ENCODE data around the gene FHOD3. TPM values are rescaled to one million over a fixed set of nuclear protein-coding genes. Genes with fewer than 3 reads are reported as not detected.

FHOD3 gene
- total and polyA plus RNA-seq, 2 of the 13 experiments (the other 11 are each of a cell fraction or from before 2014, with no cell fraction given): 0.07 TPM; not detected in 1

GRCh38 chr18:36735130-36735529 lies 437.6 kb downstream of the FHOD3 start:
- ATAC-seq (no peak), FAIRE-seq (no peak), DNase-seq (ENCODE audit: low spot score) (no peak)
- WGBS (ENCODE audit: low lambda C conversion rate): 33% methylated on average over 2 of the region's 2 CpGs
- H3K4me1 ChIP-seq (ENCODE audit: insufficient read depth, low read length): no peaks in the 10 kb centered on the region
- no peaks in the 10 kb centered on the region for H3K79me2 ChIP-seq (ENCODE audit: insufficient read depth, low read length)
- H3K9ac ChIP-seq (ENCODE audit: insufficient read depth, low read depth, low read length): no peak overlapping the region
- no peak for TF ChIP-seq NR2F2 (IDR thresholded peaks at IDR 0.05; ENCODE audit: borderline replicate concordance, low read depth)
- no peak for TF ChIP-seq PRMT3 (CRISPR knock-in tag; IDR thresholded peaks at IDR 0.05; ENCODE audit: borderline replicate concordance, low read depth)
- TF ChIP-seq BORCS8-MEF2B (CRISPR knock-in tag; IDR thresholded peaks at IDR 0.05): no peak
- no peak for TF ChIP-seq DNMT1 (CRISPR knock-in tag; IDR thresholded peaks at IDR 0.05)
- TF ChIP-seq MBNL3 (CRISPR knock-in tag; conservative IDR thresholded peaks at IDR 0.05): no peak
- peaks cover 16% of the 10 kb centered on the region for H3K9me3 ChIP-seq (ENCODE audit: low read length)
- POLR2A ChIA-PET: no interaction called here
- no peak overlapping the region for H3K27ac ChIP-seq (ENCODE audit: extremely low read length, insufficient read depth, low read length)
- no peaks in the 10 kb centered on the region for H4K20me1 ChIP-seq (ENCODE audit: insufficient read depth, low read length)
- no peak overlapping the region for H2AFZ ChIP-seq (ENCODE audit: low read length)
- CTCF ChIA-PET (ENCODE audit: low intra/inter-chr PET ratio, low total read pairs): no interaction called here
- no peak overlapping the region for H3K4me3 ChIP-seq (replicated peaks in 1 of 3; ENCODE audit: insufficient read depth in 1 of 3, low read depth in 2 of 3, low read length in 3 of 3)
- in situ Hi-C loops (cut with HindIII; ENCODE audit: extremely low pct_ligation_motif_present, low pct_unique_long_range_greater_than_20kb): no loop called here
- H3K4me2 ChIP-seq (ENCODE audit: low read depth, low read length): no peak overlapping the region
- BruUV-seq (replicated peaks): no TSS peak
- H3K36me3 ChIP-seq (replicated peaks in 1 of 2; ENCODE audit: control insufficient read depth in 1 of 2, insufficient read depth in 2 of 2, low read length in 2 of 2): no peaks in the 10 kb centered on the region
- H3K27me3 ChIP-seq (ENCODE audit: control insufficient read depth in 1 of 2, insufficient read depth in 2 of 2, low read length in 2 of 2): no peaks in the 10 kb centered on the region; a peak in 2 of 5 replicates
- intact Hi-C loops (cut with micrococcal nuclease; ENCODE audit: unreplicated experiment): no loop called here

- no peak for ATAC-seq
- no peak for DNase-seq (ENCODE audit: low spot score)
- no peak for TF ChIP-seq EP300 (IDR thresholded peaks at IDR 0.05; ENCODE audit: low read depth in 2 of 2, low read length in 2 of 2)
- TF ChIP-seq EP300 (CRISPR knock-in tag; IDR thresholded peaks at IDR 0.05; ENCODE audit: borderline replicate concordance): no peak
- TF ChIP-seq GATAD1 (CRISPR knock-in tag; IDR thresholded peaks at IDR 0.05): no peak
- TF ChIP-seq ZNF121 (CRISPR knock-in tag; IDR thresholded peaks at IDR 0.05): no peak
- TF ChIP-seq ETV6 (CRISPR knock-in tag; conservative IDR thresholded peaks at IDR 0.05): no peak
- no peak for TF ChIP-seq RNF219 (CRISPR knock-in tag; IDR thresholded peaks at IDR 0.05)
- no peak for TF ChIP-seq KDM5A (IDR thresholded peaks at IDR 0.05; ENCODE audit: borderline replicate concordance, low read length)
- H3K9ac ChIP-seq (ENCODE audit: insufficient read depth, low read depth, low read length): no peak overlapping the region
- CTCF ChIA-PET (ENCODE audit: low intra/inter-chr PET ratio, low total read pairs): no interaction called here
- WGBS (ENCODE audit: low lambda C conversion rate): 2% methylated on average over 5 of the region's 6 CpGs
- no peak overlapping the region for H3K4me2 ChIP-seq (ENCODE audit: low read depth, low read length)
- H4K20me1 ChIP-seq (ENCODE audit: insufficient read depth, low read length): no peaks in the 10 kb centered on the region
- no peaks in the 10 kb centered on the region for H3K36me3 ChIP-seq (replicated peaks in 1 of 2; ENCODE audit: control insufficient read depth in 1 of 2, insufficient read depth in 2 of 2, low read length in 2 of 2)
- no peaks in the 10 kb centered on the region for H3K79me2 ChIP-seq (ENCODE audit: insufficient read depth, low read length)
- no peaks in the 10 kb centered on the region for H3K4me1 ChIP-seq (ENCODE audit: insufficient read depth, low read length)
- intact Hi-C loops (cut with micrococcal nuclease; ENCODE audit: unreplicated experiment): no loop called here
- FAIRE-seq: no peak
- H3K9me3 ChIP-seq (ENCODE audit: low read length): peaks cover 16% of the 10 kb centered on the region
- no peak overlapping the region for H3K4me3 ChIP-seq (replicated peaks in 1 of 3; ENCODE audit: insufficient read depth in 1 of 3, low read depth in 2 of 3, low read length in 3 of 3)
- no peak overlapping the region for H3K27ac ChIP-seq (ENCODE audit: extremely low read length, insufficient read depth, low read length)
- H2AFZ ChIP-seq (ENCODE audit: low read length): no peak overlapping the region
- POLR2A ChIA-PET: no interaction called here
- no TSS peak for BruUV-seq (replicated peaks)
- in situ Hi-C loops (cut with HindIII; ENCODE audit: extremely low pct_ligation_motif_present, low pct_unique_long_range_greater_than_20kb): no loop called here
- no peaks in the 10 kb centered on the region; a peak in 2 of 5 replicates for H3K27me3 ChIP-seq (ENCODE audit: control insufficient read depth in 1 of 2, insufficient read depth in 2 of 2, low read length in 2 of 2)
Measured at GRCh38 chr18:36736094-36736493, 438.6 kb downstream of the FHOD3 start.

Data from HepG2 (cell line).